OCI-LY7 (cell line): ENCODE results near the gene THSD7B.

ENCODE experiments used
- EZH2phosphoT487 ChIP-seq: fragments of 200-600 bp; sonication (generic); IDR thresholded peaks from 2 replicates; pipeline ENCODE4 v1.6.1; 2018; ENCODE audit warnings: low read depth, borderline replicate concordance, mild to moderate bottlenecking, mixed run types, antibody characterized with exemption, low read length, moderate library complexity, mixed read lengths
- TF ChIP-seq, protein P1 (sequence below): fragments of 200-600 bp; sonication (generic); conservative IDR thresholded peaks from 2 replicates; pipeline ENCODE4 v1.5.1; 2014; ENCODE audit warnings: mild to moderate bottlenecking, antibody characterized with exemption, low read length, moderate library complexity, mixed read lengths

DNA sequence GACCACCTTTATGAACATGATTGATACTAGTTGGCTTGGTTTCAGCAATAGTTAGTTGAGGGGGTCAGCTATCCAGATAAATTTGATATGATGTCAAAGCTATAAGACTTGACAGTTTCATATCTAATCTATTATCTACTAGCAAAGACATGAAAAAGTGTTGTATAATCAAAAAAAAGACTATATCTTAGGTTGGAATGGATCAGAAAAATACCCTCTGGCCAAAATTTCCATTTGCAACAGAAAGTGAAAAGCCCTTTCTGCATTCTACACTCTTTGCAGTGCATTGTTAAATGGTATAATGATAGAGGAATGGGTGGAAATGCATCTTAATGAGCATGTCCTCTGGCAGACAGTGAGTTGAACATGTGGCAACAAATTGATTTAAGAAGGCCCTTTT, 242.6 kb downstream of the THSD7B start:
- TF ChIP-seq, protein P1, sequence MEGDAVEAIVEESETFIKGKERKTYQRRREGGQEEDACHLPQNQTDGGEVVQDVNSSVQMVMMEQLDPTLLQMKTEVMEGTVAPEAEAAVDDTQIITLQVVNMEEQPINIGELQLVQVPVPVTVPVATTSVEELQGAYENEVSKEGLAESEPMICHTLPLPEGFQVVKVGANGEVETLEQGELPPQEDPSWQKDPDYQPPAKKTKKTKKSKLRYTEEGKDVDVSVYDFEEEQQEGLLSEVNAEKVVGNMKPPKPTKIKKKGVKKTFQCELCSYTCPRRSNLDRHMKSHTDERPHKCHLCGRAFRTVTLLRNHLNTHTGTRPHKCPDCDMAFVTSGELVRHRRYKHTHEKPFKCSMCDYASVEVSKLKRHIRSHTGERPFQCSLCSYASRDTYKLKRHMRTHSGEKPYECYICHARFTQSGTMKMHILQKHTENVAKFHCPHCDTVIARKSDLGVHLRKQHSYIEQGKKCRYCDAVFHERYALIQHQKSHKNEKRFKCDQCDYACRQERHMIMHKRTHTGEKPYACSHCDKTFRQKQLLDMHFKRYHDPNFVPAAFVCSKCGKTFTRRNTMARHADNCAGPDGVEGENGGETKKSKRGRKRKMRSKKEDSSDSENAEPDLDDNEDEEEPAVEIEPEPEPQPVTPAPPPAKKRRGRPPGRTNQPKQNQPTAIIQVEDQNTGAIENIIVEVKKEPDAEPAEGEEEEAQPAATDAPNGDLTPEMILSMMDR, result no peak
- no peak for TF ChIP-seq EZH2phosphoT487
